ENCODE measurements around the gene MGMT.

MGMT gene

GRCh38 chr10:129761981-129762956 lies 295.2 kb downstream of the MGMT start:
- no peak for DNase-seq (ENCODE audit: low read depth)

GRCh38 chr10:129764011-129764900 lies 297.2 kb downstream of the MGMT start:
- no peak for DNase-seq (ENCODE audit: low read depth)

- DNase-seq (ENCODE audit: low read depth), result no peak
Observed at GRCh38 chr10:129764901-129765663, 298.0 kb downstream of the MGMT start.

- no peak for DNase-seq (ENCODE audit: low read depth)
Observed at GRCh38 chr10:129765664-129766550, 298.9 kb downstream of the MGMT start.

- no peak for DNase-seq (ENCODE audit: low read depth)
Observed at GRCh38 chr10:129766611-129767550, 299.8 kb downstream of the MGMT start.

GRCh38 chr10:129767751-129768150 lies 300.7 kb downstream of the MGMT start:
- no peak for DNase-seq (ENCODE audit: low read depth)

- no peak for DNase-seq (ENCODE audit: low read depth)
Observed at GRCh38 chr10:129768437-129769355, 301.7 kb downstream of the MGMT start.

- DNase-seq (ENCODE audit: low read depth), result no peak
Observed at GRCh38 chr10:129769381-129770116, 302.5 kb downstream of the MGMT start.

- DNase-seq (ENCODE audit: low read depth), result no peak
Observed at GRCh38 chr10:129770286-129770685, 303.2 kb downstream of the MGMT start.

GRCh38 chr10:129771024-129771423 lies 304.0 kb downstream of the MGMT start:
- DNase-seq (ENCODE audit: low read depth), result no peak

- no peak for DNase-seq (ENCODE audit: low read depth)
Observed at GRCh38 chr10:129771576-129771975, 304.5 kb downstream of the MGMT start.

GRCh38 chr10:129771991-129772431 lies 305.0 kb downstream of the MGMT start:
- no peak for DNase-seq (ENCODE audit: low read depth)

- DNase-seq (ENCODE audit: low read depth), result no peak
Observed at GRCh38 chr10:129772468-129773358, 305.7 kb downstream of the MGMT start.

- no peak for DNase-seq (ENCODE audit: low read depth)
Observed at GRCh38 chr10:129773359-129773990, 306.4 kb downstream of the MGMT start.

- DNase-seq (ENCODE audit: low read depth), result no peak
Observed at GRCh38 chr10:129774082-129774735, 307.2 kb downstream of the MGMT start.
